Lower leg skin (tissue), 3 donors: ENCODE data around the gene DCN.

Experiments
- POLR2A ChIP-seq, 2 donors: fragments of 450-650 bp; IDR thresholded peaks; one replicate each; pipeline ENCODE4 v1.6.1; 2016 to 2017; ENCODE audit warnings: antibody characterized with exemption in 2 of 2, mild to moderate bottlenecking in 1 of 2, moderate library complexity in 1 of 2
- TF ChIP-seq, protein P1 (sequence below), 3 donors: fragments of 450-650 bp; IDR thresholded peaks; one replicate each; pipeline ENCODE4 v1.5.1; 2016; ENCODE audit warnings: antibody characterized with exemption in 3 of 3, mild to moderate bottlenecking in 3 of 3, moderate library complexity in 2 of 3

DNA sequence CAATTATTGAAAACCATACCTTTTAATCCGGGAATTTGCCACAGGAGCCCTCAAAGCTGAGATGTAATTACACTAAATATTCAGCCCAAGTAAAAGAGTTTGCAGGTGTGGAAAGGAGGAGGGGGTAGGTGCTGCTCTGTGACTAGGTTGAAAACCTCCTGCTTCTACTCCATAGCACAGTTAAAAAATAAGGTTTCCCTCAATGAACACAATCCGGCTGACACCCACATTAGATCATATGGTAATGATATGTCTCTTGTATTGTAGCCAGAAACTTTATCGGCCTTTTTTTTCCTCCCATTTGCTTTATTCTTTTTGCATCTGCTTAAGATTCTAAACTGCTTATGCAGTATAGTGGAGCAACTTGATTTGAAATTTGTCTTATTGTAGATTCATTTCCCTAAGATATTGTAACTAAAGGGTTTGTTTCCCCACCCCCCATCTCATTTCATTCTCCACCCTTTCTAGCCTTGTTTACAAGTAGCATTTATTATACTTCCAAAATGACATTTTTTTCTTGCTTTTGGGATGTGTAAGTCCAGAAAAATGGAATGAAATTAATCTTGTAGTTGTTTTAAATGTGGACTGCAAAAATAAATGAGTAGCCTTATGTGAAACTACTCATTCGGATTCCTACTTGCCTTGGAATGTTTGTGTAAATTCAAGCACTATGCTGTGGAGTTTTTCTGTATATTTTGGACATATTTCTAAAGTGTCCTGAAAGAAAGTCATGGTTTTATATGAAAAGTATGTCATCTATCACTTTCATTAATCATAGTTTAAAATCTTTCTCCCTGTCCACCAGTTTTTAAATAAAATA lies at the start of gene DCN:
- TF ChIP-seq, protein P1, sequence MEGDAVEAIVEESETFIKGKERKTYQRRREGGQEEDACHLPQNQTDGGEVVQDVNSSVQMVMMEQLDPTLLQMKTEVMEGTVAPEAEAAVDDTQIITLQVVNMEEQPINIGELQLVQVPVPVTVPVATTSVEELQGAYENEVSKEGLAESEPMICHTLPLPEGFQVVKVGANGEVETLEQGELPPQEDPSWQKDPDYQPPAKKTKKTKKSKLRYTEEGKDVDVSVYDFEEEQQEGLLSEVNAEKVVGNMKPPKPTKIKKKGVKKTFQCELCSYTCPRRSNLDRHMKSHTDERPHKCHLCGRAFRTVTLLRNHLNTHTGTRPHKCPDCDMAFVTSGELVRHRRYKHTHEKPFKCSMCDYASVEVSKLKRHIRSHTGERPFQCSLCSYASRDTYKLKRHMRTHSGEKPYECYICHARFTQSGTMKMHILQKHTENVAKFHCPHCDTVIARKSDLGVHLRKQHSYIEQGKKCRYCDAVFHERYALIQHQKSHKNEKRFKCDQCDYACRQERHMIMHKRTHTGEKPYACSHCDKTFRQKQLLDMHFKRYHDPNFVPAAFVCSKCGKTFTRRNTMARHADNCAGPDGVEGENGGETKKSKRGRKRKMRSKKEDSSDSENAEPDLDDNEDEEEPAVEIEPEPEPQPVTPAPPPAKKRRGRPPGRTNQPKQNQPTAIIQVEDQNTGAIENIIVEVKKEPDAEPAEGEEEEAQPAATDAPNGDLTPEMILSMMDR (IDR thresholded peaks at IDR 0.05): no peak
- TF ChIP-seq POLR2A (IDR thresholded peaks at IDR 0.05): no peak
